Adrenal gland (tissue), 5 donors: ENCODE measurements around the gene TSSK2.
"Not testable (repeated sequence)": the region's sequence is repeated elsewhere in the genome, so short reads cannot be mapped to it uniquely, and the experiment has no call there.

Experiments used
- POLR2A ChIP-seq, 2 donors: fragments of 450-650 bp; IDR thresholded peaks; one replicate each; pipeline ENCODE4 v1.6.1; 2017; ENCODE audit warnings: antibody characterized with exemption in 2 of 2, mild to moderate bottlenecking in 2 of 2, moderate library complexity in 1 of 2
- TF ChIP-seq, protein P1 (sequence below), 6 experiments: fragments of 450-650 bp in 4 of 6; fragments of 200-600 bp in 2 of 6; sonication (generic) in 1 of 6; IDR thresholded peaks; 1 replicate in 5 of 6; 2 replicates in 1 of 6; pipeline versions ENCODE4 v1.5.1 to v1.8.0; 2016 to 2021; ENCODE audit warnings: antibody characterized with exemption in 6 of 6, mild to moderate bottlenecking in 2 of 6, moderate library complexity in 1 of 6
- donor health status: DM: no; HTN: no; CAD: no.

DNA sequence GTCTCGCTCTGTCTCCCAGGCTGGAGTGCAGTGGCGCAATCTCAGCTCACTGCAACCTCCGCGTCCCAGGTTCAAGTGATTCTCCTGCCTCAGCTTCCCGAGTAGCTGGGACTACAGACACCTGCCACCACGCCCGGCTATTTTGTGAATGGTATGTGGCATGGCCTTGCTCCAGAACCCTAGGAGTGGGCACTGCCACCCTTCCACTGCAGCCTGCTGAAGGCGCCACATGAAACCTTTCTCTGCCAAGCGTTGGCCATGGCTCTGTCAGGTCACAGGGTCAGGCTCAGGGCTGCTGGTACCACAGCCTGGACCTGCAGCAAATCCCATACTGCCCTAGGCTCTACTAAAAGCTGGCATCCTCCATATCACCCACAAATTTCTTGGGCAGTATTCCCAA is 25.0 kb downstream of the TSSK2 start:
- not testable (repeated sequence) for TF ChIP-seq POLR2A (IDR thresholded peaks at IDR 0.05)
- TF ChIP-seq, protein P1, sequence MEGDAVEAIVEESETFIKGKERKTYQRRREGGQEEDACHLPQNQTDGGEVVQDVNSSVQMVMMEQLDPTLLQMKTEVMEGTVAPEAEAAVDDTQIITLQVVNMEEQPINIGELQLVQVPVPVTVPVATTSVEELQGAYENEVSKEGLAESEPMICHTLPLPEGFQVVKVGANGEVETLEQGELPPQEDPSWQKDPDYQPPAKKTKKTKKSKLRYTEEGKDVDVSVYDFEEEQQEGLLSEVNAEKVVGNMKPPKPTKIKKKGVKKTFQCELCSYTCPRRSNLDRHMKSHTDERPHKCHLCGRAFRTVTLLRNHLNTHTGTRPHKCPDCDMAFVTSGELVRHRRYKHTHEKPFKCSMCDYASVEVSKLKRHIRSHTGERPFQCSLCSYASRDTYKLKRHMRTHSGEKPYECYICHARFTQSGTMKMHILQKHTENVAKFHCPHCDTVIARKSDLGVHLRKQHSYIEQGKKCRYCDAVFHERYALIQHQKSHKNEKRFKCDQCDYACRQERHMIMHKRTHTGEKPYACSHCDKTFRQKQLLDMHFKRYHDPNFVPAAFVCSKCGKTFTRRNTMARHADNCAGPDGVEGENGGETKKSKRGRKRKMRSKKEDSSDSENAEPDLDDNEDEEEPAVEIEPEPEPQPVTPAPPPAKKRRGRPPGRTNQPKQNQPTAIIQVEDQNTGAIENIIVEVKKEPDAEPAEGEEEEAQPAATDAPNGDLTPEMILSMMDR (IDR thresholded peaks at IDR 0.05) = not testable (repeated sequence)
